Nephron (organoid): ENCODE data around the gene FTSJ3.

Experiments used
- H3K27ac Mint-ChIP-seq, 3 experiments: 2 replicates each; pipeline ENCODE4 v1.8.0; 2020; ENCODE audit warnings: mixed read lengths in 3 of 3, mild to moderate bottlenecking in 2 of 3, moderate library complexity in 1 of 3
- H3K27me3 Mint-ChIP-seq: 2 replicates; pipeline ENCODE4 v1.8.0; 2021; ENCODE audit warnings: low read depth, mild to moderate bottlenecking, moderate library complexity, mixed read lengths
- H3K36me3 Mint-ChIP-seq: 2 replicates; pipeline ENCODE4 v1.8.0; 2020; ENCODE audit warnings: low read depth, mixed read lengths
- H3K4me1 Mint-ChIP-seq: 2 replicates; pipeline ENCODE4 v1.8.0; 2020; ENCODE audit warnings: mixed read lengths
- H3K4me3 Mint-ChIP-seq, 3 experiments: 2 replicates each; pipeline ENCODE4 v1.8.0; 2020; ENCODE audit warnings: mild to moderate bottlenecking in 3 of 3, mixed read lengths in 3 of 3, moderate library complexity in 2 of 3
- H3K9me3 Mint-ChIP-seq: 2 replicates; pipeline ENCODE4 v1.8.0; 2020; ENCODE audit warnings: mixed read lengths
- CTCF ChIP-seq, 3 experiments: fragments of 200-600 bp; sonication (generic); IDR thresholded peaks; one replicate each; pipeline ENCODE4 v1.5.0; 2021; ENCODE audit warnings: antibody characterized with exemption in 3 of 3; ENCODE audit not compliant: unreplicated experiment in 3 of 3

Gene FTSJ3

GRCh38 chr17:63786971-63787711 lies 40.3 kb downstream of the FTSJ3 start:
- no peaks in the 10 kb centered on the region for H3K4me1 Mint-ChIP-seq

GRCh38 chr17:63786117-63786516 lies 41.3 kb downstream of the FTSJ3 start:
- H3K4me3 Mint-ChIP-seq = no peak overlapping the region
- no peaks in the 10 kb centered on the region for H3K27me3 Mint-ChIP-seq
- H3K9me3 Mint-ChIP-seq = no peaks in the 10 kb centered on the region
- peaks cover 39% of the 10 kb centered on the region for H3K36me3 Mint-ChIP-seq
- no peak overlapping the region for H3K27ac Mint-ChIP-seq
- H3K4me1 Mint-ChIP-seq = no peaks in the 10 kb centered on the region
- no peak for TF ChIP-seq CTCF (IDR thresholded peaks at IDR 0.05; ENCODE audit: unreplicated experiment in 3 of 3)

More at GRCh38 chr17:63786971-63787711, 40.3 kb downstream of the FTSJ3 start:
- Mint-ChIP-seq H3K27ac (no peak overlapping the region), H3K36me3 (peaks cover 36% of the 10 kb centered on the region), H3K4me3 (no peak overlapping the region), H3K9me3 (no peaks in the 10 kb centered on the region), H3K27me3 (no peaks in the 10 kb centered on the region)
- no peak for TF ChIP-seq CTCF (IDR thresholded peaks at IDR 0.05; ENCODE audit: unreplicated experiment in 3 of 3)

- Mint-ChIP-seq H3K36me3 (peaks cover 44% of the 10 kb centered on the region), H3K9me3 (no peaks in the 10 kb centered on the region), H3K4me3 (no peak overlapping the region), H3K4me1 (no peaks in the 10 kb centered on the region), H3K27ac (no peak overlapping the region), H3K27me3 (no peaks in the 10 kb centered on the region)
- TF ChIP-seq CTCF (IDR thresholded peaks at IDR 0.05; ENCODE audit: unreplicated experiment in 3 of 3) = no peak
Measured at GRCh38 chr17:63785556-63785955, 41.9 kb downstream of the FTSJ3 start.

- Mint-ChIP-seq H3K27me3 (no peaks in the 10 kb centered on the region), H3K9me3 (no peaks in the 10 kb centered on the region), H3K4me1 (no peaks in the 10 kb centered on the region), H3K36me3 (peaks cover 47% of the 10 kb centered on the region), H3K4me3 (no peak overlapping the region), H3K27ac (no peak overlapping the region)
- TF ChIP-seq CTCF (IDR thresholded peaks at IDR 0.05; ENCODE audit: unreplicated experiment in 3 of 3) = no peak
Measured at GRCh38 chr17:63783522-63783921, 43.9 kb downstream of the FTSJ3 start.

GRCh38 chr17:63780928-63781327 lies 46.5 kb downstream of the FTSJ3 start:
- Mint-ChIP-seq H3K4me3 (no peak overlapping the region), H3K9me3 (no peaks in the 10 kb centered on the region), H3K36me3 (peaks cover 54% of the 10 kb centered on the region), H3K4me1 (peaks cover 14% of the 10 kb centered on the region), H3K27ac (no peak overlapping the region), H3K27me3 (no peaks in the 10 kb centered on the region)
- no peak for TF ChIP-seq CTCF (IDR thresholded peaks at IDR 0.05; ENCODE audit: unreplicated experiment in 3 of 3)

GRCh38 chr17:63780507-63780906 lies 47.0 kb downstream of the FTSJ3 start:
- Mint-ChIP-seq H3K27me3 (no peaks in the 10 kb centered on the region), H3K27ac (no peak overlapping the region), H3K4me1 (peaks cover 18% of the 10 kb centered on the region), H3K9me3 (no peaks in the 10 kb centered on the region), H3K4me3 (no peak overlapping the region), H3K36me3 (peaks cover 51% of the 10 kb centered on the region)
- TF ChIP-seq CTCF (IDR thresholded peaks at IDR 0.05; ENCODE audit: unreplicated experiment in 3 of 3) = no peak
